C4-2B (cell line): Measurements from ENCODE around the gene TFF1.

Experiments
- ZFX ChIP-seq: fragments of 450-650 bp; IDR thresholded peaks from 2 replicates; pipeline ENCODE4 v1.6.1; 2017
- TF ChIP-seq, protein P1 (sequence below): fragments of 450-650 bp; conservative IDR thresholded peaks from 2 replicates; pipeline ENCODE4 v1.5.1; 2017; ENCODE audit warnings: mild to moderate bottlenecking

DNA sequence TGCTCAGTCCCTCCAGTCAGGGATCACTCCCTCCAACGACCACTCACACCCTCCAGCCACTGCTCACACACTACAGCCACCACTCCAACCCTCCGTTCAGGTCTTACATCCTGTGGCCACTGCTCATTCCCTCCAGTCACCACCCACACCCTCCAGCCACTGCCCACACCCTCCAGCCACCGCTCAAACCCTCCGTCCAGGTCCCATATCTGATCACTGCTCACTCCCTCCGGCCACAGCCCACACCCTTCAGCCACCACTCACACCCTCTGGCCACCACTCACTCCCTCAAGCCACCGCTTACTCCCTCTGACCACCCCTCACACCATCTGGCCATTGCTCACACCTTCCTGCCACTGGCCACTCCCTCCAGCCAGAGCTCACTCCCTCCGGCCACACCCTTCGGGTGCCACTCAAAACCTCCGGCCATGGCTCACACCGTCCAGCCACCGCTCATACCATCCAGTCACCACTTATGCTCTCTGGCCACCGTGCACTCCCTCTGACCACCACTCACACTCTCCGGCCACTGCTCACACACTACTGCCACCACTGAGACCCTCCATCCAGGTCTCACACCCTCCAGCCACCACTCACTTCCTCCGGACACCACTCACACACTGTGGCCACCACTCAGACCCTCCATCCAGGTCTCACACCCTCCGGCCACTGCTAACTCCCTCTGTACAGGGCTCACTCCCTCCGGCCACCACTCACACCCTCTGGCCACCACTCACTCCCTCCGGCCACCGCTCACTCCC, 4.7 kb upstream of the TFF1 start:
- TF ChIP-seq, protein P1, sequence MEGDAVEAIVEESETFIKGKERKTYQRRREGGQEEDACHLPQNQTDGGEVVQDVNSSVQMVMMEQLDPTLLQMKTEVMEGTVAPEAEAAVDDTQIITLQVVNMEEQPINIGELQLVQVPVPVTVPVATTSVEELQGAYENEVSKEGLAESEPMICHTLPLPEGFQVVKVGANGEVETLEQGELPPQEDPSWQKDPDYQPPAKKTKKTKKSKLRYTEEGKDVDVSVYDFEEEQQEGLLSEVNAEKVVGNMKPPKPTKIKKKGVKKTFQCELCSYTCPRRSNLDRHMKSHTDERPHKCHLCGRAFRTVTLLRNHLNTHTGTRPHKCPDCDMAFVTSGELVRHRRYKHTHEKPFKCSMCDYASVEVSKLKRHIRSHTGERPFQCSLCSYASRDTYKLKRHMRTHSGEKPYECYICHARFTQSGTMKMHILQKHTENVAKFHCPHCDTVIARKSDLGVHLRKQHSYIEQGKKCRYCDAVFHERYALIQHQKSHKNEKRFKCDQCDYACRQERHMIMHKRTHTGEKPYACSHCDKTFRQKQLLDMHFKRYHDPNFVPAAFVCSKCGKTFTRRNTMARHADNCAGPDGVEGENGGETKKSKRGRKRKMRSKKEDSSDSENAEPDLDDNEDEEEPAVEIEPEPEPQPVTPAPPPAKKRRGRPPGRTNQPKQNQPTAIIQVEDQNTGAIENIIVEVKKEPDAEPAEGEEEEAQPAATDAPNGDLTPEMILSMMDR, result no peak
- TF ChIP-seq ZFX, result no peak
